ENCODE data around the gene FAM156A. TPM values are rescaled to one million over a fixed set of nuclear protein-coding genes. Genes with fewer than 3 reads are reported as not detected.
"Not testable (repeated sequence)": the region's sequence is repeated elsewhere in the genome, so short reads cannot be mapped to it uniquely, and the experiment has no call there.

FAM156A gene
- total RNA-seq, 4 donors from 2014 or later, result 12.6 to 246 (median 29.3) TPM

DNA sequence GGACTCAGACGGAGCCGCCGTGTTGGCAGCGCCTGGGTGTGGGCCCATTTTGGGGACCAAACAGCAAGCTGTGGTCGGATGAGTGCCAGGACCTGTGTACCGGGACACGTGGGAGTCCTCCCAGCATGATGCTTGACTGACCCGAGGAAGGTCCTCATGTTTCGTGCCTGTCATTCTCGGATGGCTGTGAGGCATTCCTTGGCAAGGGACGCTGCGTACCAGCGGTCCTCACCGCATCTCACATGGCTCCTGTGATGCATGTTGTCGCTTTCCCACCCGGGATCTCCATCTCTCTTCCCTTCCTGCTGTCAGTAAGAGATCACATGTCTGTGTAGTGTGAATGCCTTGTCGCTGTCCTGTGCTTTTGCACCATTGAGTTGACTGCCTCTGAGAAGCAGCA lies 50.4 kb downstream of the FAM156A start:
- WGBS, 2 donors (ENCODE audit: low coverage in 1 of 2), result no CpG with 5 or more reads among the region's 17 CpGs
- in situ Hi-C loops (cut with MboI; ENCODE audit: low pct_ligation_motif_present in 1 of 4, low pct_unique_long_range_greater_than_20kb in 1 of 4, low sequenced_read_pairs in 3 of 4); H3K27ac ChIP-seq; H3K4me3 ChIP-seq; H3K36me3 ChIP-seq; intact Hi-C loops (cut with DNase I; ENCODE audit: low total_unique reads); H3K27me3 ChIP-seq; DNase-seq; H3K9me3 ChIP-seq; H3K4me1 ChIP-seq: not testable (repeated sequence)

GRCh38 chrX:52907137-52907536 lies 51.2 kb downstream of the FAM156A start:
- DNase-seq; H3K9me3 ChIP-seq; H3K4me1 ChIP-seq; in situ Hi-C loops (cut with MboI; ENCODE audit: low pct_ligation_motif_present in 1 of 4, low pct_unique_long_range_greater_than_20kb in 1 of 4, low sequenced_read_pairs in 3 of 4); H3K4me3 ChIP-seq; H3K27me3 ChIP-seq; intact Hi-C loops (cut with DNase I; ENCODE audit: low total_unique reads); H3K36me3 ChIP-seq; H3K27ac ChIP-seq: not testable (repeated sequence)
- WGBS, 2 donors (ENCODE audit: low coverage in 1 of 2), result no CpG with 5 or more reads among the region's 17 CpGs

DNA sequence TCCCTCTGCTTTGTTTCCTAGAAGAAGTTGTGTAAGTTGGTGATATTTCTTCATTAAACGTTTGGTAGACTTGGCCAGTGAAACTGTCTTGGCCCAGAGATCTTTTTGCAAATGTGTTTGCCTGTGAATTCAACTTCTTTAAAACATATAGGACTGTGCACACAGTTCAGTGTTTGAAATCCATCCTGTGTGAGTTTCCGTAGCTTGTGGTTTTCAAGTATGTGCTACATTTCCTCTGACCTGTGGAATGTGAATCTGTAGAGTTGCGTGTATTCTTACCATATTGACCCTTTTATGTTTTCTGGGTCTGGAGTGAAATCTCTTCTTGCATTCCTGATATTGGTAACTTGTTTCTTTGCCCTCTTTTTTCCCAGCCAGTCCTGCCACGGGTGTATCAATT lies 52.2 kb downstream of the FAM156A start:
- WGBS, 2 donors (ENCODE audit: low coverage in 1 of 2), result no CpG with 5 or more reads among the region's 4 CpGs
- DNase-seq; H3K4me3 ChIP-seq; H3K27me3 ChIP-seq; H3K4me1 ChIP-seq; in situ Hi-C loops (cut with MboI; ENCODE audit: low pct_ligation_motif_present in 1 of 4, low pct_unique_long_range_greater_than_20kb in 1 of 4, low sequenced_read_pairs in 3 of 4); intact Hi-C loops (cut with DNase I; ENCODE audit: low total_unique reads); H3K27ac ChIP-seq; H3K36me3 ChIP-seq; H3K9me3 ChIP-seq: not testable (repeated sequence)

- in situ Hi-C loops (cut with MboI; ENCODE audit: low pct_ligation_motif_present in 1 of 4, low pct_unique_long_range_greater_than_20kb in 1 of 4, low sequenced_read_pairs in 3 of 4); H3K4me3 ChIP-seq; H3K36me3 ChIP-seq; H3K27me3 ChIP-seq; intact Hi-C loops (cut with DNase I; ENCODE audit: low total_unique reads); H3K4me1 ChIP-seq; H3K9me3 ChIP-seq; DNase-seq; H3K27ac ChIP-seq: not testable (repeated sequence)
- WGBS, 2 donors (ENCODE audit: low coverage in 1 of 2), result no CpG with 5 or more reads among the region's 10 CpGs
Measured at GRCh38 chrX:52905531-52905930, 52.8 kb downstream of the FAM156A start.

Other genes starting within 250 kb of the FAM156A start
- not detected for gene SSX2B, start 207.3 kb downstream of the FAM156A start, total RNA-seq
- not detected for gene SPANXN5, start 161.1 kb downstream of the FAM156A start, total RNA-seq
- gene XAGE5, start 147.2 kb downstream of the FAM156A start, total RNA-seq, result not detected
- not detected for gene XAGE3, start 90.4 kb downstream of the FAM156A start, total RNA-seq
- gene FAM156B, start 61.2 kb downstream of the FAM156A start, total RNA-seq, result 10 to 100 TPM; 24.7 to 63.6 (median 31.8) TPM
- 1 to 10 TPM in 2 of 4 donors, under 1 TPM in 2; 0.27 to 5.2 (median 1.1) TPM for gene GPR173, start 90.3 kb upstream of the FAM156A start, total RNA-seq
- gene TSPYL2, start 123.8 kb upstream of the FAM156A start, total RNA-seq, result 10 to 100 TPM; 15.7 to 41.6 (median 23.1) TPM
- gene KANTR, start 135.6 kb upstream of the FAM156A start, total RNA-seq, result 100 to 1,000 TPM in 1 of 4 donors, 10 to 100 TPM in 3; 13.4 to 141 (median 17.9) TPM

Data from transverse colon (tissue), 4 donors.